Measurements from ENCODE around the gene OR4Q3.
"Not testable (repeated sequence)": the region's sequence is repeated elsewhere in the genome, so short reads cannot be mapped to it uniquely, and the experiment has no call there.

GRCh38 chr14:19787318-19787717 is 43.9 kb downstream of the OR4Q3 start:
- TF ChIP-seq EZH2 (IDR thresholded peaks at IDR 0.05; ENCODE audit: low read depth, unreplicated experiment); CTCF (conservative IDR thresholded peaks at IDR 0.05; ENCODE audit: low read depth in 2 of 2); POLR2AphosphoS5 (IDR thresholded peaks at IDR 0.05; ENCODE audit: low read depth); REST (IDR thresholded peaks at IDR 0.05; ENCODE audit: unreplicated experiment); STAT1 (IDR thresholded peaks at IDR 0.05; ENCODE audit: unreplicated experiment); CREB1 (CRISPR knock-in tag; IDR thresholded peaks at IDR 0.05; ENCODE audit: low read depth); EZH2phosphoT487 (IDR thresholded peaks at IDR 0.05; ENCODE audit: unreplicated experiment); ZNF331 (CRISPR knock-in tag; IDR thresholded peaks at IDR 0.05; ENCODE audit: low read depth); JUNB (IDR thresholded peaks at IDR 0.05; ENCODE audit: unreplicated experiment); ETS1 (IDR thresholded peaks at IDR 0.05); NANOG (IDR thresholded peaks at IDR 0.05; ENCODE audit: borderline replicate concordance); ZNF114 (CRISPR knock-in tag; IDR thresholded peaks at IDR 0.05): not testable (repeated sequence)

Measured in GM23338 (cell line).